ENCODE measurements around the gene CSNK2A1.

CSNK2A1 gene

DNA sequence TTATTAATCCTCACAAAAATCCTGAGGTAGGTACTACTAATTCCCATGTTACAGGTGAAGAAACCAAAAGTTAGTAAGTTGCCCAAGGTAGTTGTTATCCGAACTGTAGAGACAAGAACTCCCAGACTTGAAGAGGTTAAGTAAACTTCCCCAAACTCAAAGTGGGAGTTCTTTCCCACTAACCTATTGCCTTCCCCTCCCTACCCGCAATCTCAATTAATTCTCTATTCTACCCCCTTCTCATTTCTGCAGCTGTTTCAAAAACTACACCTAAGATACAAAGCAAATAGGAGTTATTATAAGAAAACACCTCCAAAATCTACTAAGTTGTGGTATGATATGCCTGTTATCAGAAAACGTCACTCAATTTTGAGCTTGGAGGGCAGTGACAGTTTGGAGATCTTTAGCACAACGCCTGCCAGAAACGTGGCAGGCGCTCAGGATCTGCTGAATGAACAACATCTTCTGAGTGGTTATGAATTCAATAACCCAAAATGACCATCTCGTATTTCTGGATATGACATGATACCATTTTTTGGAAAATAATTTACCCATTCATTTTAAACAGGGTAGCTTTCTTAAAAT is 7.1 kb downstream of the CSNK2A1 start:
- Mint-ChIP-seq H3K36me3 (ENCODE audit: low read depth) (peaks cover 61% of the 10 kb centered on the region), H3K27ac (peak overlapping the region; percentile 29), H3K9me3 (peaks cover 31% of the 10 kb centered on the region), H3K4me1 (peaks cover 31% of the 10 kb centered on the region), H3K27me3 (ENCODE audit: low read depth, poor library complexity) (no peaks in the 10 kb centered on the region), H3K4me3 (no peak overlapping the region)
- no peak for DNase-seq
- TF ChIP-seq, protein P1, sequence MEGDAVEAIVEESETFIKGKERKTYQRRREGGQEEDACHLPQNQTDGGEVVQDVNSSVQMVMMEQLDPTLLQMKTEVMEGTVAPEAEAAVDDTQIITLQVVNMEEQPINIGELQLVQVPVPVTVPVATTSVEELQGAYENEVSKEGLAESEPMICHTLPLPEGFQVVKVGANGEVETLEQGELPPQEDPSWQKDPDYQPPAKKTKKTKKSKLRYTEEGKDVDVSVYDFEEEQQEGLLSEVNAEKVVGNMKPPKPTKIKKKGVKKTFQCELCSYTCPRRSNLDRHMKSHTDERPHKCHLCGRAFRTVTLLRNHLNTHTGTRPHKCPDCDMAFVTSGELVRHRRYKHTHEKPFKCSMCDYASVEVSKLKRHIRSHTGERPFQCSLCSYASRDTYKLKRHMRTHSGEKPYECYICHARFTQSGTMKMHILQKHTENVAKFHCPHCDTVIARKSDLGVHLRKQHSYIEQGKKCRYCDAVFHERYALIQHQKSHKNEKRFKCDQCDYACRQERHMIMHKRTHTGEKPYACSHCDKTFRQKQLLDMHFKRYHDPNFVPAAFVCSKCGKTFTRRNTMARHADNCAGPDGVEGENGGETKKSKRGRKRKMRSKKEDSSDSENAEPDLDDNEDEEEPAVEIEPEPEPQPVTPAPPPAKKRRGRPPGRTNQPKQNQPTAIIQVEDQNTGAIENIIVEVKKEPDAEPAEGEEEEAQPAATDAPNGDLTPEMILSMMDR (IDR thresholded peaks at IDR 0.05) = no peak

DNA sequence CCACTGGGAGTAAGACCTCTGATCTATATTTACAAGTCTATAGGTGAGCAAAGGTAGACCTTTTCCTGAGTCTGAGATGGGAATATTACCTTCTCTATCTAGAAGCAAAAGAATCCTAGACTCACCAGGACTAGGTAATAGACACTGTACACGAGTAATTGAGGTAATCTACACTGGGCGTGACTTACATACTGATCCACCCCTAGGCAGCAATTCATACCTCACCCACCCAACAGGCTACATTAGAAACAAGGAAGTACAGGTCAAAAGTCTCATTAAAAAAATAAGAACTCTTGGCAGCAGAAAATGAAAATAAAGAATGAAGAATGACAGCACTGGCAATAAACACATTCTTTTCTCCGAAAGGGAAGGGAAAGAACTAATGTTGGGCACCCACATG is 7.6 kb downstream of the CSNK2A1 start:
- H3K4me3 Mint-ChIP-seq = no peak overlapping the region
- peak overlapping the region; percentile 71 for H3K27ac Mint-ChIP-seq
- TF ChIP-seq, protein P1 (IDR thresholded peaks at IDR 0.05) = no peak
- no peak for DNase-seq
- peaks cover 26% of the 10 kb centered on the region for H3K9me3 Mint-ChIP-seq
- peaks cover 60% of the 10 kb centered on the region for H3K36me3 Mint-ChIP-seq (ENCODE audit: low read depth)
- no peaks in the 10 kb centered on the region for H3K27me3 Mint-ChIP-seq (ENCODE audit: low read depth, poor library complexity)
- H3K4me1 Mint-ChIP-seq = peaks cover 30% of the 10 kb centered on the region

DNA sequence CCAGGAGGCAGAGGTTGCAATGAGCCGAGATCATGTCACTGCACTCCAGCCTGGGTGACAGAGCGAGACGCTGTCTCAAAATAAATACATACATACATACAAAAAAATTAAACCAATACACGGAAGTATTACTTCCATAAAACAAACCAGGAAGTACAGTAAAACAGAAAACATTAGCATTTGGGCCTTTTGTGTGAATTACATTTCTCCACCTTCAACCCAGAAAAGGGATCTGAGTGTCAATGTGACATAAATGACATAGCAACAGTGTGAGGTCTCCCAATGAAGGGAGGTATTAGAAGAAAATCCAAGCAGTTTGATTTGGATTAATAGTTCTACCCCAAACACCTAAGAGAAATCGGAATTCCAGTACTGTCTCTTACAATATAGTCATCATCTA is 10.1 kb downstream of the CSNK2A1 start:
- no peaks in the 10 kb centered on the region for H3K27me3 Mint-ChIP-seq (ENCODE audit: low read depth, poor library complexity)
- peaks cover 30% of the 10 kb centered on the region for H3K4me1 Mint-ChIP-seq
- H3K36me3 Mint-ChIP-seq (ENCODE audit: low read depth) = peaks cover 59% of the 10 kb centered on the region
- DNase-seq = no peak
- H3K9me3 Mint-ChIP-seq = peaks cover 16% of the 10 kb centered on the region
- TF ChIP-seq, protein P1 (IDR thresholded peaks at IDR 0.05) = no peak
- no peak overlapping the region for H3K27ac Mint-ChIP-seq
- H3K4me3 Mint-ChIP-seq = no peak overlapping the region

DNA sequence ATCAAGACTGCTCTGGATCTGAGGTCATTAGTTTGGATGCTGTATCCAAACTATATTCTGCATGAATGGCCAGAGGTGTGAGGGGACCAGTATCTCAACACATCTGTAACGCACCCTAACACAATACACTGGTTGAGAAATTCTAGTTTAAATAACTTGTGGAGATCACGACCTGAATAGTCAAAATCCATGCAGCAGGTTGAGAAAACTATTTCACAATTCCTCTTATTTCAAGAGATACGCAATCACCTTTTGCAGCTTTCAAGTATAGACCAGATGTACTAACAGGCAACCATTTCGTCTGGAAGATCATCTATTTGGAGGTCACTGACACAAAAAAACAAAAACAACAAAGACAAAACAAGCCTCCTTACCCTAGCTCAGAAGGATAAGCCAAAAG is 11.1 kb downstream of the CSNK2A1 start:
- peaks cover 59% of the 10 kb centered on the region for H3K36me3 Mint-ChIP-seq (ENCODE audit: low read depth)
- no peaks in the 10 kb centered on the region for H3K27me3 Mint-ChIP-seq (ENCODE audit: low read depth, poor library complexity)
- no peak overlapping the region for H3K4me3 Mint-ChIP-seq
- peaks cover 28% of the 10 kb centered on the region for H3K4me1 Mint-ChIP-seq
- H3K9me3 Mint-ChIP-seq = peaks cover 23% of the 10 kb centered on the region
- no peak overlapping the region for H3K27ac Mint-ChIP-seq
- TF ChIP-seq, protein P1 (IDR thresholded peaks at IDR 0.05) = no peak
- DNase-seq = no peak

DNA sequence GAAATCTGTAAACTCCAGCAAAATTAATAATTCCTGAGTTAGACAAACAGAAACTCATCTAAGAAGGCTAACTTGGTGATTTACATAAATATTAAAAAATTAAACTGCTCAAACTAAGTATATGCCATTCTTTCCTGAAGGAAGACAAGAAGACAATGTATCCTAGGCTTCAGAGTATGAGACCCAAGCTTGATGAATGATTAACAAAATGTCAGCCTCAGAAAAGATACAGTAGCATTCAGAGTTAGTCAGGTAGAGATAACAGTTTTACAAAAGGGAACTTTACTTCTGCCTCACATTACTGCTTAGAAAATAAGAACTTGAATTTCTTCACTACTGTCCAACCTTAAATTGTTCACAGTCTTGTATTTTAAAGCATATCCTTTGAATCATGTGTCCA is 12.0 kb downstream of the CSNK2A1 start:
- Mint-ChIP-seq H3K27ac (no peak overlapping the region), H3K9me3 (peaks cover 32% of the 10 kb centered on the region), H3K27me3 (ENCODE audit: low read depth, poor library complexity) (no peaks in the 10 kb centered on the region), H3K4me1 (peaks cover 19% of the 10 kb centered on the region), H3K36me3 (ENCODE audit: low read depth) (peaks cover 66% of the 10 kb centered on the region), H3K4me3 (no peak overlapping the region)
- TF ChIP-seq, protein P1 (IDR thresholded peaks at IDR 0.05) = no peak
- DNase-seq = no peak

DNA sequence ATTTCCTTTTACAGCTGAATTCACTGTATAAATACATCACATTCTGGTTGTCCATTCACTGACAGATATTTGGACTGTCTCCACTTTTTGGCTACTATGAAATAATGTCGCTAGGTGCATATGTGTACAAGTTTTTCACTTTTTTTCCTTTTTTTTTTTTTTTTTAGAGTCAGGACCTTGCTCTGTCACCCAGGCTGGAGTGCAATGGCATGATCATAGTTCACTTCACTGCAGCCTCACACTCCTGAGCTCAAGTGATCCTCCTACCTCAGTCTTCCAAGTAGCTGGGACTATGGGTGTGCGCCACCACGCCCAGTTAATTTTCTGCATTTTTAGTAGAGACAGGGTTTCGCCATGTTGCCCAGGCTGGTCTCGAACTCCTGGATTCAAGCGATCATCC is 13.3 kb downstream of the CSNK2A1 start:
- no peaks in the 10 kb centered on the region for H3K27me3 Mint-ChIP-seq (ENCODE audit: low read depth, poor library complexity)
- H3K27ac Mint-ChIP-seq = no peak overlapping the region
- peaks cover 76% of the 10 kb centered on the region for H3K36me3 Mint-ChIP-seq (ENCODE audit: low read depth)
- peaks cover 42% of the 10 kb centered on the region for H3K9me3 Mint-ChIP-seq
- H3K4me3 Mint-ChIP-seq = no peak overlapping the region
- no peak for DNase-seq
- TF ChIP-seq, protein P1 (IDR thresholded peaks at IDR 0.05) = no peak
- peaks cover 8% of the 10 kb centered on the region for H3K4me1 Mint-ChIP-seq
